Neuronal stem cell (in vitro differentiated cells): Measurements from ENCODE around the gene BTAF1.
A peak's percentile ranks its signal among the peaks of the same experiment; 100 is the strongest.

Source experiments
- DNase-seq: peaks from one replicate; pipeline ENCODE4 v3.0.0-alpha.2; 2013; ENCODE audit warnings: low spot score
- H2AFZ ChIP-seq: one replicate; pipeline ENCODE4 v1.6.1; 2013; ENCODE audit warnings: mild to moderate bottlenecking, low read length, inconsistent platforms
- H2AK5ac ChIP-seq: 2 replicates; pipeline ENCODE4 v1.6.1; 2013; ENCODE audit warnings: low read depth, mild to moderate bottlenecking, inconsistent platforms, low read length, moderate library complexity, mixed read lengths
- H2BK120ac ChIP-seq: 2 replicates; pipeline ENCODE4 v1.6.1; 2013; ENCODE audit warnings: low read depth, mild to moderate bottlenecking, inconsistent platforms, low read length, moderate library complexity, mixed read lengths
- H2BK12ac ChIP-seq: one replicate; pipeline ENCODE4 v1.6.1; 2013; ENCODE audit warnings: low read length, inconsistent platforms
- H2BK15ac ChIP-seq: 2 replicates; pipeline ENCODE4 v1.6.1; 2013; ENCODE audit warnings: mild to moderate bottlenecking, low read length, inconsistent platforms, mixed read lengths
- H2BK5ac ChIP-seq: one replicate; pipeline ENCODE4 v1.6.1; 2013; ENCODE audit warnings: inconsistent platforms, mild to moderate bottlenecking, low read length, moderate library complexity
- H3K14ac ChIP-seq: one replicate; pipeline ENCODE4 v1.6.1; 2013; ENCODE audit warnings: low read length, inconsistent platforms
- H3K18ac ChIP-seq: 2 replicates; pipeline ENCODE4 v1.6.1; 2013; ENCODE audit warnings: low read length, inconsistent platforms
- H3K23ac ChIP-seq: 2 replicates; pipeline ENCODE4 v1.6.1; 2013; ENCODE audit warnings: low read depth, mild to moderate bottlenecking, mixed read lengths, low read length, inconsistent platforms; ENCODE audit not compliant: poor library complexity
- H3K27ac ChIP-seq: replicated peaks from 3 replicates; pipeline ENCODE4 v1.5.1; 2013; ENCODE audit warnings: low read length, inconsistent platforms
- H3K27me3 ChIP-seq, 3 experiments: 2 replicates each; pipeline ENCODE4 v1.6.1; 2013; ENCODE audit warnings: low read length in 3 of 3, mild to moderate bottlenecking in 2 of 3, inconsistent platforms in 1 of 3, low read depth in 1 of 3, mixed read lengths in 1 of 3, moderate library complexity in 1 of 3; ENCODE audit not compliant: control insufficient read depth in 3 of 3, insufficient read depth in 3 of 3
- H3K36me3 ChIP-seq, 2 donors: replicated peaks in 1 of 2; 2 replicates each; pipeline ENCODE4 v1.6.1; 2013; ENCODE audit warnings: low read length in 2 of 2; ENCODE audit not compliant: control insufficient read depth in 2 of 2, insufficient read depth in 2 of 2
- H3K4ac ChIP-seq: 2 replicates; pipeline ENCODE4 v1.6.1; 2013; ENCODE audit warnings: inconsistent platforms, mild to moderate bottlenecking, low read length, moderate library complexity
- H3K4me1 ChIP-seq, 2 donors: 1 replicate in 1 of 2; 2 replicates in 1 of 2; pipeline ENCODE4 v1.6.1; 2013; ENCODE audit warnings: low read length in 2 of 2, low read depth in 1 of 2; ENCODE audit not compliant: control insufficient read depth in 2 of 2, insufficient read depth in 1 of 2
- H3K4me2 ChIP-seq: one replicate; pipeline ENCODE4 v1.6.1; 2013; ENCODE audit warnings: mild to moderate bottlenecking, low read length, inconsistent platforms; ENCODE audit not compliant: insufficient read depth, poor library complexity, severe bottlenecking
- H3K4me3 ChIP-seq, 2 donors: 2 replicates each; pipeline ENCODE4 v1.5.1; 2013; ENCODE audit warnings: low read length in 2 of 2, mild to moderate bottlenecking in 2 of 2, inconsistent platforms in 1 of 2, moderate library complexity in 1 of 2
- H3K79me1 ChIP-seq: one replicate; pipeline ENCODE4 v1.6.1; 2013; ENCODE audit warnings: low read depth, mild to moderate bottlenecking, inconsistent platforms, low read length, moderate library complexity
- H3K9ac ChIP-seq: one replicate; pipeline ENCODE4 v1.6.1; 2013; ENCODE audit warnings: mild to moderate bottlenecking, low read depth, low read length, inconsistent platforms; ENCODE audit not compliant: poor library complexity
- H3K9me3 ChIP-seq, 2 donors: replicated peaks in 1 of 2; 2 replicates each; pipeline versions ENCODE3 to v1.6.1; 2013; ENCODE audit warnings: low read length in 2 of 2, mild to moderate bottlenecking in 2 of 2, inconsistent platforms in 1 of 2, low read depth in 1 of 2, mixed read lengths in 1 of 2, moderate library complexity in 1 of 2; ENCODE audit not compliant: control insufficient read depth in 2 of 2, insufficient read depth in 1 of 2
- H4K8ac ChIP-seq: one replicate; pipeline ENCODE4 v1.6.1; 2013; ENCODE audit warnings: low read depth, mild to moderate bottlenecking, inconsistent platforms, low read length, moderate library complexity
- H4K91ac ChIP-seq: one replicate; pipeline ENCODE4 v1.6.1; 2013; ENCODE audit warnings: low read length, low read depth, mild to moderate bottlenecking, inconsistent platforms; ENCODE audit not compliant: poor library complexity
- WGBS, 2 donors: extraction: QIAGEN DNeasy Blood & Tissue Kit; methylation state at CpG; one replicate each; pipeline ENCODE4 v1.1.7; 2013; ENCODE audit warnings: missing lambda C conversion rate in 2 of 2, mixed read lengths in 1 of 2; ENCODE audit not compliant: insufficient read length in 2 of 2, insufficient replicate concordance in 1 of 2; ENCODE audit errors: extremely low coverage in 2 of 2; 5-methylcytosine and 5-hydroxymethylcytosine counted together

Gene BTAF1

DNA sequence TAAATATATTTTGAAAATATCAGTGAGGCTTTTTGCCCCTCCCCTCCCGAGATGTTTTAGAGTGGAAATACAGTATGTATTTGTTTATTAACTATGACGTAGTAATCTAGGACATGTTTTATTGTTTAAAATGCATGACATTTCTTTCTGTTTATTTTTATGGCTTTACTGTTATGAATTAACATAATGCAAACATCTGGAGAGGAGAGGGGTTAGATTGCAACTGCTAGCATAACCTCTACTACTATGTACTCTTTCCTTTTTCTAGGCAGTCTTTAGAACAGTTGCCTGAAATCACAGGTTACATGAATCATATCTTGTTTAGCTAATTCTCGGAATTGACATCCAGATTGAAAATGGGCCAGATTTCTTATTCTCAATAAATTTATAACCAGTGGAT, 7.4 kb downstream of the BTAF1 start:
- H3K9ac ChIP-seq = no peak overlapping the region
- no peak overlapping the region for H3K27ac ChIP-seq
- H3K36me3 ChIP-seq = peaks cover 2 to 95% of the 10 kb centered on the region in 2 donors
- H3K4me2 ChIP-seq = no peak overlapping the region
- DNase-seq = no peak
- H3K79me1 ChIP-seq = peaks cover 3% of the 10 kb centered on the region
- H2BK5ac ChIP-seq = no peak overlapping the region
- no peaks in the 10 kb centered on the region for H3K4me1 ChIP-seq
- no peaks in the 10 kb centered on the region for H3K27me3 ChIP-seq
- no peak overlapping the region for H3K14ac ChIP-seq
- no peak overlapping the region for H3K23ac ChIP-seq
- no peak overlapping the region for H3K4me3 ChIP-seq
- no peak overlapping the region for H2AK5ac ChIP-seq
- no CpG with 5 or more reads among the region's 3 CpGs for WGBS, 2 donors
- H2AFZ ChIP-seq = no peak overlapping the region
- H3K4ac ChIP-seq = no peak overlapping the region
- H4K91ac ChIP-seq = no peak overlapping the region
- H4K8ac ChIP-seq = no peak overlapping the region
- H2BK12ac ChIP-seq = no peak overlapping the region
- H2BK120ac ChIP-seq = no peak overlapping the region
- no peak overlapping the region for H3K18ac ChIP-seq
- H3K9me3 ChIP-seq = peaks cover 0 to 3% of the 10 kb centered on the region in 2 donors
- H2BK15ac ChIP-seq = no peak overlapping the region

DNA sequence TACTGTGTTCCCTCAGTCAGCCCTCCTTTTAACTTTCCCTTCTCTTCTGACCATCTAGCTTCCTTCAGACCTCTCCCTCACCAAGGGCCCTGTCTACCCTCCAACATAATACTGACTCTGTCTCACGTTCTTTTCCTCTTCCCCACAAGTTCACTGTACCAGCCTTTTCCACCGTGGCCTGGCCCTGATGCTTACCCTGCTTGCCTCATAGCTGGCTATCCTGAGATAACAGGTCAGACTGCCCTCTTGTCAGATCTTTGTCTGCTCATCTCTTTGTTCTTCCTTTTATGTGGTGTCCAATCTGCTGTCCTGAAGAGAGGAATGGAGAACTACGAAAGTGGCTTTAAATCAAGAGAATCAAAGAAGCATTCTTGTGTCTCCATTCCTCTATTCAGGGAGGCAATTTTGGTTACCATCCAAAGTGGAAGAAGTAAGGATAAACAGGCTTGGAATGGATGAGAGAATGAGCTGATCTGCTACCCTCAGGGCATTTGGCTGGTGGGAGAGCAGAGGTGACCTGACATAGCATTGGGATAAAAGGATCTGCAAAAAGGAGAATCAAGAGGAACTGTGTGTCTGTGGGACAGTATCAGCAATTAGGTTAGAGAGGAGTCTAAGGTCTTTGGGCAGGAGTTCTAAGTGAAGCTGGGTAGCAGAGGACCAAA, 8.1 kb downstream of the BTAF1 start:
- Histone ChIP-seq H3K36me3 (peaks cover 8 to 95% of the 10 kb centered on the region in 2 donors), H3K23ac (no peak overlapping the region), H3K4me2 (no peak overlapping the region), H3K18ac (no peak overlapping the region), H3K9ac (no peak overlapping the region), H4K91ac (no peak overlapping the region), H3K4ac (no peak overlapping the region), H3K27me3 (no peaks in the 10 kb centered on the region), H2BK12ac (no peak overlapping the region), H2BK120ac (no peak overlapping the region), H2AK5ac (no peak overlapping the region), H3K27ac (no peak overlapping the region), H3K9me3 (peaks cover 2 to 6% of the 10 kb centered on the region in 2 donors), H3K79me1 (peaks cover 3% of the 10 kb centered on the region), H3K4me3 (no peak overlapping the region), H2AFZ (no peak overlapping the region), H2BK5ac (no peak overlapping the region), H4K8ac (no peak overlapping the region), H3K4me1 (no peaks in the 10 kb centered on the region), H2BK15ac (no peak overlapping the region), H3K14ac (no peak overlapping the region)
- no peak for DNase-seq
- WGBS, 2 donors = no CpG with 5 or more reads among the region's 3 CpGs

DNA sequence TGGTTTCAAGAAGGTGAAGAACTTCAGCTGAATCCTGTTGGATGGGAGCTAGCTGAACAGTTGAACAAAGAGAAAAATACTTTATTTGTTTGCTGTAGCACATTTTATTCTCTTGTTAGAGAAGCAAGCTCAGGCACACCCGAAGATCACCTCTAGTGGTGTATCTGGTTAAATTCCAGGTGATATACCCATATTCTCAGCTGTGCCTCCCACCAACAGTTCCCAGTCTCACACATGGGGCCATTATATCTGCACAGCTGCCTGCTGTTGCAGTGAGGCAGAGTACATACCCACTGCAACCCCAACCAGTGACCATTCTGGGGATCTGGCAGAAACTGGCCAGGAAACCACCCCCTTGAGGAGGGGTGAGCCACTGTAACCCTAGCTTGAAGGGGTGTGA, 9.2 kb downstream of the BTAF1 start:
- Histone ChIP-seq H2AK5ac (peak overlapping the region; percentile 63), H3K4me3 (no peak overlapping the region), H2BK15ac (no peak overlapping the region), H3K4me1 (no peaks in the 10 kb centered on the region), H3K4ac (no peak overlapping the region), H2BK5ac (no peak overlapping the region), H2AFZ (no peak overlapping the region), H3K18ac (no peak overlapping the region), H4K8ac (no peak overlapping the region), H3K79me1 (peaks cover 3% of the 10 kb centered on the region), H4K91ac (no peak overlapping the region), H3K9ac (no peak overlapping the region), H3K27me3 (no peaks in the 10 kb centered on the region), H3K9me3 (peaks cover 3 to 8% of the 10 kb centered on the region in 2 donors), H3K36me3 (peaks cover 10 to 95% of the 10 kb centered on the region in 2 donors), H3K27ac (no peak overlapping the region), H2BK12ac (no peak overlapping the region), H3K4me2 (no peak overlapping the region), H3K23ac (no peak overlapping the region), H2BK120ac (no peak overlapping the region), H3K14ac (no peak overlapping the region)
- DNase-seq = no peak
- no CpG with 5 or more reads among the region's 1 CpG for WGBS, 2 donors

DNA sequence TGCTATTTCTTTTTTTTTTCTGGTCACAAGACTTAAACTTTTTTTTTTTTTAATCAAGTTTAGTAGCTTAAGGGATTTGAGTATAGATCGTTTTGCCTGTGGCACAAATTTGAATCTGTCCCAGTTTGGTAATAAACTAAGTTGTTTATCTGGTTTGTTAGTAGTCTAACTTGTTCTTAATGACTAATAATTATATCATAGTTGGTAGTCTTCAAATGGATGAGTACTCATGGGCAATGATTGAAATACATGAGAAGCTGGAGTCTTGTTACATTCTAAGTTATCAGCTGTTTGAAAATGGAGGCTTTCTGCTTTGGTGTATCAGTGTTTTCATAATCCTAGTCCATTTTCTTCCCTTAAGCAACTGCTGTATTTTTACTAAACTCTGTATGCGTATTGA, 12.3 kb downstream of the BTAF1 start:
- Histone ChIP-seq H2BK12ac (no peak overlapping the region), H3K9me3 (peaks cover 3 to 8% of the 10 kb centered on the region in 2 donors), H2BK5ac (no peak overlapping the region), H3K9ac (no peak overlapping the region), H3K4ac (no peak overlapping the region), H2AK5ac (no peak overlapping the region), H3K18ac (no peak overlapping the region), H3K23ac (no peak overlapping the region), H4K91ac (no peak overlapping the region), H3K27ac (no peak overlapping the region), H2AFZ (no peak overlapping the region), H4K8ac (no peak overlapping the region), H3K4me2 (no peak overlapping the region), H3K27me3 (no peaks in the 10 kb centered on the region), H3K79me1 (peaks cover 3% of the 10 kb centered on the region), H2BK15ac (no peak overlapping the region), H3K14ac (no peak overlapping the region), H2BK120ac (no peak overlapping the region), H3K36me3 (peaks cover 10 to 99% of the 10 kb centered on the region in 2 donors), H3K4me1 (no peaks in the 10 kb centered on the region), H3K4me3 (no peak overlapping the region)
- DNase-seq = no peak
- WGBS, 2 donors = no CpG with 5 or more reads among the region's 2 CpGs
